ENCODE results near the gene RNASE11.
"Not testable (repeated sequence)": the region's sequence is repeated elsewhere in the genome, so short reads cannot be mapped to it uniquely, and the experiment has no call there.

Gene RNASE11

DNA sequence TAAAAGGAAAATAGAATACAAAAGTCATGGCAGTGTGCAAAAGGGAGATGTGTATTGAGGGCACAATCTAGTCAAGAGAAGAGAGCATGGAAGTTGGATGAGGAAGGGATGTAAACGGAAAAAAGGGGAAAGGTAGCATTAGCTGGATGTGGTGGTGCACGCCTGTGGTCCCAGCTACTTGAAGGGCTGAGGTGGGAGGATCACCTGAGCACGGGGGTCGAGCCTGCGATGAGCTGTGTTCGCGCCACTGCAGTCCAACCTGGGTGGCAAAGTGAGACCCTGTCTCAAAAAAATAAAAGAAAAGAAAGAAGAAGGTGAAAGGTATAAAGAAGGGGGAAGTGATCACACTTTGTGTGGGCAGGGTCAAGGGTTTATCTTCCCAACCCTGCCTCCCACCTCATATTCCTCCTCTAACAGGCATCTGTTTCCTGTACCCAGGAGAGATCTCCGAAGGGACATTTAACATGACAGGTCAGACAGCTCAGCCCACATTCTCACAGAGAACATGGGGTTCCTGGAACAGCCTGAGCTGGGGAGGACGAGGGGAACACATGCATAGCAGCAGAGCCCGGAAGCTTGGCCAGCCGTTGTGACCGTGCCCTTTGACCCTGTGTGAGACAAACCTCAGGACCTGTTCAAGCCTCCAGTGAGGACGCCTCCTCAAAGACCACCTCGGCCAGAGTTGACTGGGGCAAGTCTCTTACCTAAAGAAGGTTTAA lies 8.9 kb downstream of the RNASE11 start:
- no peak for TF ChIP-seq CTCF (IDR thresholded peaks at IDR 0.05; ENCODE audit: borderline replicate concordance, insufficient read depth, low read depth, low read length)
- H3K4me3 ChIP-seq (ENCODE audit: low read depth, low read length), result no peak overlapping the region

- TF ChIP-seq CTCF (IDR thresholded peaks at IDR 0.05; ENCODE audit: borderline replicate concordance, insufficient read depth, low read depth, low read length), result no peak
- no peak overlapping the region for H3K4me3 ChIP-seq (ENCODE audit: low read depth, low read length)
Measured at GRCh38 chr14:20578325-20578724, 9.5 kb downstream of the RNASE11 start.

DNA sequence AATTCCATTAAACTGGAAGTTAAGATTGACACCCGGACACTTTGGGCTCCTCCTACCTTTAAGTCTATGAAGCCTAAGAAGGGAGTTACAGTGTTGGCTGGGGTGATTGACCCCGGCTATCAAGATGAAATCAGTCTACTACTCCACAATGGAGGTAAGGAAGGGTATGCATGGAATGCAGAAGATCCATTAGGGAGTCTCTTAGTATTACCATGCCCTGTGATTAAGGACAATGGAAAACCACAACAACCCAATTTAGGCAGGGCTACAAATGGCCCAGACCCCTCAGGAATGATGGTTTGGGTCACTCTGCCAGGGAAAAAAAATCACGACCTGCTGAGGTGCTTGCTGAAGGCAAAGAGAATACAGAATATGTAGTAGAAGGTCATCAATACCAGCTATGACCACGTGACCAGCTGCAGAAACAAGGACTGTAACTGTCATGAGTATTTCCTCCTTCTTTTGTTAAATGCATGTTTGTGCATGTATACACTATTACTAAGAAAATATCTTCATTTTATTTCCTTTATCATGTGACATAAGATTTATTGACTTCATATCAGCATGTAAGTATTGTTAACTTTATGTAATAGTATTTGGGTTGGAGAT lies 15.3 kb downstream of the RNASE11 start:
- H3K4me3 ChIP-seq (ENCODE audit: low read depth, low read length), result not testable (repeated sequence)

DNA sequence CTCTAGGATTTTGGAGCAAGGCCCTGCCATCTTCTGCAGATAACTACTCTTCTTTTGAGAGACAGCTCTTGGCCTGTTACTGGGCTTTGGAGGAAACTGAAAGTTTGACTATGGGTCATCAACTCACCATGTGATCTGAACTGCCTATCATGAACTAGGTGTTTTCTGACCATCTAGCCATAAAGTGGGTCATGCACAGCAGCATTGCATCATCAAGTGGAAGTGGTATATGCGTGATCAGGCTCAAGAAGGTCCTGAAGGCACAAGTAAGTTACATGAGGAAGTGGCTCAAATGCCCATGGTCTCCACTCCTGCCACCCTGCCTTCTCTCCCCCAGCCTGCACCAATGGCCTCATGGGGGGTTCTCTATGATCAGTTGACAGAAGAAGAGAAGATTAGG lies 17.1 kb downstream of the RNASE11 start:
- H3K4me3 ChIP-seq (ENCODE audit: low read depth, low read length), result not testable (repeated sequence)

DNA sequence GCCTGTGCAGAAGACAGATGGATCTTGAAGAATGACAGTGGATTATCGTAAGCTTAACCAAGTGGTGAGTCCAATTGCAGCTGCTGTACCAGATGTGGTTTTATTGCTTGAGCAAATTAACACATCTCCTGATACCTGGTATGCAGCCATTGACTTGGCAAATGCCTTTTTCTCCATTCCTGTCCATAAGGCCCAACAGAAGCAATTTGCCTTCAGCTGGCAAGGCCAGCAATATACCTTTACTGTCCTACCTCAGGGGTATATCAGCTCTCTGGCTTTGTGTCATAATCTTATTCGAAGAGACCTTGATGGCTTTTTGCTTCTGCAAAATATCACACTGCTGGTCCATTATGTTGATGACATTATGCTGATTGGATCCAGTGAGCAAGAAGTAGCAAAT lies 17.9 kb downstream of the RNASE11 start:
- not testable (repeated sequence) for H3K4me3 ChIP-seq (ENCODE audit: low read depth, low read length)

DNA sequence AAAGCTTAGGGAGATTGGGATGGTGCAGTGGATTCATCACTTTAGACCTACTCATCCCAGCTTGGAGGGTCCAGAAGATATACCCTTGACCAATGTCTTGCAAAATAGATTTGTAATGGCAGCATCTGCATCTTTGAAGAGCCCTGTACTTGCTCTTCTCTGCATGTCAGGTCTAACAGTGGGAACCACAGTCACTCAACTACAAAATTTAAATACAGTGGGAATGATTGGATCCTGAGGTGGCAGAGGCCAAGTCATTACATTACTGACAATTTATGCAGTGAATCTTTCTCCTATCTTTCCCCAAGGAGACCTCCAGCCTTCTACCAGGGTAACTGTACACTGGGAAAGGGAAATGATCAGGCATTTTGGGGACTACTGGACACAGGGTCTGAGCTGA lies 18.7 kb downstream of the RNASE11 start:
- no peak for TF ChIP-seq CTCF (IDR thresholded peaks at IDR 0.05; ENCODE audit: borderline replicate concordance, insufficient read depth, low read depth, low read length)
- H3K4me3 ChIP-seq (ENCODE audit: low read depth, low read length), result no peak overlapping the region

- no peak overlapping the region for H3K4me3 ChIP-seq (ENCODE audit: low read depth, low read length)
- no peak for TF ChIP-seq CTCF (IDR thresholded peaks at IDR 0.05; ENCODE audit: borderline replicate concordance, insufficient read depth, low read depth, low read length)
Measured at GRCh38 chr14:20568393-20568792, 19.4 kb downstream of the RNASE11 start.

DNA sequence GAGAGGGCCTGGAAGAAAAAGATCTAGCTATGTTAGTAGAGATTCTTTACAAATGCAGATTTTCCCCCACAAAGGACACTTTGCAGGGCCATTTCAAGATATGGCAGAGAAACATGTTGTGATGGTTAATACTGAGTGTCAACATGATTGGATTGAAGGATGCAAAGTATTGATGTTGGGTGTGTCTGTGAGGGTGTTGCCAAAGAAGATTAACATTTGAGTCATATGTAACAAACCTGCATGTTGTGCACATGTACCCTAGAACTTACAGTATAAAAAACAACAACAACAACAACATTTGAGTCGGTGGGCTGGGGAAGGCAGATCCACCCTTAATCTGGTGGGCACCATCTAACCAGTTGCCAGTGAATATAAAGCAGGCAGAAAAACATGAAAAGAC lies 20.6 kb downstream of the RNASE11 start:
- H3K4me3 ChIP-seq (ENCODE audit: low read depth, low read length), result not testable (repeated sequence)

DNA sequence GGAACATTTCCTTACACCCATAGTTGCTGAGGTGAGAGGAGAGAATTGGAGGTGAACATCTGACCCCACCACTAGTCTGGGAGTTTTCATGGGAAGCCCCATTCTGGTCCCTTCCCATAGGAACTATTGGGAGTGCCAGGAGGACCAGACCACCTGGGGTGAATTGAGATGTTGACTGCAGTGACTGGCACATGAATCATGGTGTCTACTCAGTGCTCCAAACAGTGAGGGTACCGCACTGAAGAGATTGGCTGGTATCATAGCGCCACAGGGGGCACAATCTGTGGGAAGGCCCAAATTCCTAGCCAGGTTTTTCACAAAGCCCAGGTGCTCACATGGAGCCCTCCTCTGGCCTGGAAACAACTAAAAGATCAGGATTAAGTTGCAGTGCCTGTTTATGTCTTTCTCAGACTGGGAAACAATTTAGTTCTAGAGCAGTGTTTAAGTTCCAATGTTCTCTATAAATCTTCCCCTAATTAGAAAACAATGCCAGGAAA lies 23.3 kb downstream of the RNASE11 start:
- no peak for TF ChIP-seq CTCF (IDR thresholded peaks at IDR 0.05; ENCODE audit: borderline replicate concordance, insufficient read depth, low read depth, low read length)
- H3K4me3 ChIP-seq (ENCODE audit: low read depth, low read length), result no peak overlapping the region
